SH-SY5Y (cell line): ENCODE data around the gene DPP8.

ENCODE experiments used
- GATA2 ChIP-seq: IDR thresholded peaks from 2 replicates; pipeline ENCODE4 v1.6.1; 2011; ENCODE audit warnings: mild to moderate bottlenecking, low read depth, low read length
- GATA3 ChIP-seq: IDR thresholded peaks from 2 replicates; pipeline ENCODE4 v1.6.1; 2011; ENCODE audit warnings: low read depth, mild to moderate bottlenecking, low read length, moderate library complexity

DPP8 gene

DNA sequence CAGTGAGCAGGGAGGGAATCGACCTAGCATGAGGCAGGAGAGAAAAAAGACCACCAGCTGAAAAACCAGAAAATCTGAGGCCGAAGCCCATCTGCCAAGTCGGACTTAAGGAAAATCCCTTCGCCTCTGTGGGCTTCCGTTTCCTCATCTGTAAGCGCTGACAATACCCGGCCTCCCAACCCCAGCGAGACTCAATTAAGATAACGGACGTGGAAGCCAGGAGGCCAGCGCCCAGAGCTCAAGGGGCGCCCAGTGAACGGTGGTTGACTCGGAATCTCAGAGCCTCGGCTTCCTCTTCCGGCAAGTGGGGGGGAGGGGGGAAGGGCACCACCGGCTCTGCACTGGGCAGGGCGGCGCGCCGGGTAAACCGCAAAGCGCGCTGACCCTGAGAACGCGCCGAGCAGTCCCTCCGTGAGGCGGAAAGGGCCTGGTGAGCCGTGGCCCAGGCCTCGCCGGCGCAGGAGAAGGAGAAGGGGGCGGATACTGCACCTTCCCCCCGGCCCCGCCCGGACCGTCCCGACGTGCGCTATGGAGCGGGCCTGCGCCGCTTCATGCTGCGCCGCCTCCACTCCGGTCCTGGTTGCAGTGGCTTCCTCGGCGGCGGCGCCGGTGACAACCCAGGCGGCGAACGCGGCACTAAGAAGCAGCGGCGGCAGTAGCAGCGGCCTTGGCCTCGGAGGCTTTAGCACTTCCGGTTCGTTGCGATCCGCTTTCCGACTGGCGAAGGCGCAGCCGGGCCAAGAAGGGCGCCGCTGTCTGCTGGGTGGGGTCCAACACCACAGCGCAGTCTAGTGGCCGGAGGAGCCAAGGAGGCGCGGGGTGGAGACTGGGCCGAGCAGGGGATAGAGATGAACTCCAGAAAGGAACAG is at the start of gene DPP8:
Gene DPP8 (minus strand): TSS at position 693 of the 869 bp plus-strand sequence. CDS start 5,136 bp downstream, outside the sequence.
- no peak for TF ChIP-seq GATA3
- no peak for TF ChIP-seq GATA2

DNA sequence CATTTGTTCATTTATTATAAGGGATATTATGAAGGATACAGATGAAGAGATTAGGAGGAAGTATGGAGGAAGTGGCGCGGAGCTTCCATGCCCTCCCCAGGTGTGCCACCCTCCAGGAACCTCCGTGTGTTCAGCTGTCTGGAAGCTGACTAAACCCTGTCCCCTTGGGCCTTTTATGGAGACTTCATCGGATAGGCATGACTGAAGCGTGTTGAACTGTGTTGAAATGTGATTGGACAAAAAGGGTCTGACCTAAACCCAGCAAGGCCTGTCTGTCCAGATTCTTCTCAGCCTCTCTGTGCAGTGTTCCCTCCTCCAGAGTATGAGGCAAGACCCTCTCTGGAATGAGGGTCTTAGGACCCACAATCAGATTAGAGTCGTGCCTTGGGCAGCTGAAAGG is 44.4 kb upstream of the DPP8 start:
- TF ChIP-seq GATA3 = no peak

DNA sequence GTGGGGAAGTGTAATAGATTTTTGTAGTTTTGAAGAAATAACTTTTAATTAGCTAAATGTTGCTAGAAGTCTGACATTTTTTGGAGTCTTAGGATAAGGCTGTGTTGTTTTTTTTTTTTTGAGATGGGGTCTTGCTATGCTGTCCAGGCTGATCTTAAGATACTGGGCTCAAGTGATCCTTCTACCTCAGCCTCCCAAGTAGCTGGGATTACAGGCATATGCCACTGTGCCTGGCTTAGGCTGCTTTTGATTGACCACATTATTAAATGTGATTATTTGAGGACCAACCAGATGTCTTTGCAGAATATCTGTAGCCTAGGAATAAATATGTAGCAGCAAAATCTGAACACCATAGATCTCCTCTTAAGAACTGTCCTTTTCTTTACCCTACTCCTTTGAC is 42.5 kb upstream of the DPP8 start:
- TF ChIP-seq GATA2 (no peak), GATA3 (no peak)

DNA sequence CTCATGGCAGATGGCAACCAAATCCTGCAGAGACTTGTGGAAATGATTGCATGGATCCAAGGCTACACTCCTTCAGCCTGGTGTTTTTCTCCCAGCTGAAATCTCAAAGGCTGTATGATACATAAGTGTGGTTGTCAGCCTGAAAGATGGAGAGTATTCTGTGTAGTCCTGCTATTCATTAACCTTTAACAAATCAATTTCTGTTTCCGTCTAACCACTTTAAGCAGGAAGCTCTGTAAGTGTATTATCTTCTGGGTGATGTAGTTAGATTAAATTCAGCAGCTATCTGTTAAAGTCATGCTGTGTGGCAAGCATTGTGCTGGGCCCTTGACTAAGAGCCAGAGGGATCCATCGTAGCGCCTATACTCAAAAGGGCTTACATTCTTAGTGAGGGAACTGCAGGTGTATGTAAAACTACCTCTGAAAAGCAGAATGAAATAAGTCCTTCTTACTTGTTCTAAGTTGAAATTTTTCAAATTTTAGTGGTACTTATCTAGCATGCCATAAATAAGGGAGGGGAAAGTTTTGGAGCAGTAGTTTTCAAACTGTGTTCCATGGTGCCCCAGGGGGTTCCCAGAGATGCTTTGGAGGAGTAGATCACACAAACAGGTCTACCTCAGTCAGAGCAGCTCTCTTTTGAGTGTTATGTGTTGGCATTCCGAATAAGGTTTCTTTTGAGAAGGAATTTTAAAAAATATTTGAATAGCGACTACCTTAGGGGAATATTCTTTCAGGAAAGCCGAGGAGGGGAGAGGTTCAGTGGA is 41.7 kb upstream of the DPP8 start:
- TF ChIP-seq GATA2 = no peak
- TF ChIP-seq GATA3 = no peak

DNA sequence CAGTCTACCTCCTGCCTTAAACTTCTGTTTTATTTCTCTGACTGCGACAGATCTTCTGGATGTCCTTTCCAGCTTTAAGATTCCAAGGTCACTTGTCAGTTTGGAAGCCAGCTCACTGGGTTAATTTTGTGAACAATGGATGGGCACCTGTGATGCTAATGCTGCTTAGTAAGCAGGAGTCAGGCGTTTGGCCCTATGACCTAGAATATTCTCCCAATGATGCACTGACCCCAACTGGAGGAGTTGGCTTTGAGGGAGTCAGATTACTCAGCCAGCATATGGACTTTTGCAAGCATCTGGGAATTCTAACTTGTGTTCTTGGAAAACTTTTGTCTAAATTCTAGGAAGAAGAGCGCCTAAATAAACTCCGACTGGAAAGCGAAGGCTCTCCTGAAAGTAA is 40.8 kb upstream of the DPP8 start:
- TF ChIP-seq GATA2 (no peak), GATA3 (no peak)

DNA sequence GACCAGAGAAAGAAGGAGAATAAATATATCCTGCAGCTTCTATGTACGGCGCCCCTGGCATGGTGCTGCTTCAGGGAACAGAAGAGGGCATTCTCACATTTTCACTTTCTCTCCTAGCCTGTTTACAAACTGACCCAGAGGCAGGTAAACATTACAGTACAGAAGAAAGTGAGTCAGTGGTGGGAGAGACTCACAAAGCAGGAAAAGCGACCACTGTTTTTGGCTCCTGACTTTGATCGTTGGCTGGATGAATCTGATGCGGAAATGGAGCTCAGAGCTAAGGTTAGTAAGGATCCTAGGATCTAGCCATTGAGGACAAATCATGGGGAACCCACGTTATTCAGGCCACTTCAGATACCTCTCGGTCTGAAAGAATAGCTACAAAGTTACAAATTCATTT is 39.1 kb upstream of the DPP8 start:
- TF ChIP-seq GATA2 (no peak), GATA3 (no peak)

DNA sequence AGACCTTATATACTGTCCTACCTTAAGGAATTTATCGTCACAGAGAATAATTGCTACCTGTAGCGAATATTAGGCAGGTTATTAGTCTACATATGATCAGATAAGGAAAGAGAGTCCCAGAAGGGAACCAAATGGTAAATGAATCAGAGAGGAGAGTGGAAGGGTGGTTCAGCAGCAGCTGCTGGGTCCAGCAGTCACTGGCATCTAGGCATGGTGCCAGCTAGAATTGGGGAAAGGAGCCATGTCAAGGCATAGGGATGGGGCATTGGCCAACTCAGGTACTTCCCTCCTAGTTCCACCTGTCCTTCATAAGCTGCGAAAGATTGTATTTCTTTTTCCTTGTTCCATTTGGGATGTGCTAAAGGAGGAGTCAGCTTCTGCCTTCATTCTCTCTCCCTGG is 36.2 kb upstream of the DPP8 start:
- TF ChIP-seq GATA2 = no peak
- no peak for TF ChIP-seq GATA3

DNA sequence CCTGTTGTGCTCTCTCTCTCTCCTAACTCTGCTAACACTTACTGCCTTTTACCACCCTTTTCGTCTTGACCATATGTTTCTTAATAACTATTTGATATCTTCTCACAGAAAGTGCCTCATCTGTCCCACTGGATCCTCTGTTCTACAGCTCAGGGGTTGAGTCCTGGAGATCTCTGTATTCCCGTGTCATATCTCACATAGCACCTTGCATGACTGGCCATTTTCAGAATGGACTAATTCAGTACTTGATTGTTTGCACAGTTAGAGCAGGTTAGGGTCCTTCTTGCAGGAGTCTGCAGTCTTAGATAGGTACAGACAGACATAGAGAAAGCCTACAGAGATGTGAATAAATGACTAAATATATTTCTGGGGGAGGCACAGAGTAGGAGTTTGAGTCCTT is 33.7 kb upstream of the DPP8 start:
- no peak for TF ChIP-seq GATA3
- no peak for TF ChIP-seq GATA2

DNA sequence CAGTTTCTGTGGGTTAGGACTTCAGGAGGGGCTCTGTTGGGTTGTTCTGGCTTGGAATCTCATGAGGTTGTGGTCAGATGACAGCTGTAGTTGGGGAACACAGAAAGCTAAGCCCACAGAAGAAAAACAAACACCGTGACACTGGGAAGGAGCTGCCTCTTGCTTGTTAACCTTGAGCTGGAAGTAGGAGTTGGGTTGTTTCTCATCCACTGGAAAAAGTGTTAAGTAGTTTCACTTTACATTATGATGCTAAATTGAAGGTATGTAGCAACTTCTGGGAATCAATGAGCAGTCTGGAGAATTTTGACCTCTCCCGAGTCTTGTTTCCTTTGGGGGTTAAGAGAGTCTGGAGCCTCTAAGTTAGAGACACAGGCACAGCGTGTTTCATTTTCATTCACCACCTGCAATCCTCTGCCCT is 33.2 kb upstream of the DPP8 start:
- no peak for TF ChIP-seq GATA2
- no peak for TF ChIP-seq GATA3

DNA sequence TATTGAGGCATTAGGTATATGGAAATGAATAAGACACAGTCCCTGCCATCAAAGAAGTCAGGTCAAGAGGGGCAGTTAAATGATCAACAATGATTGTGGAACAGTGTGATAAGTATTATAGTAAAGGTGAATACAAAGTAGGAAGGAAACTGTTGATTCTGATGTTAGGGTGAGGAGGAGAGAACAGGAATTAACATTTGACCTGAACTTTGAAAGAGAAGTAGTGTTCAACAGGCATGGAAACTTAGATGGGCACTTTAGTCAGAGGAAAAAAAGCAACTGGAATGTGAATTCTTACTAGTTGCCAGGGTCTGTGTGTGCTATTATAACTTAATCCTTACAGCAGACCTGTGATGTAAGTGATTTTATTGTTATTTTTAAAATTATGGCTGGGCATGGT is 30.4 kb upstream of the DPP8 start:
- no peak for TF ChIP-seq GATA3
- TF ChIP-seq GATA2 = no peak

DNA sequence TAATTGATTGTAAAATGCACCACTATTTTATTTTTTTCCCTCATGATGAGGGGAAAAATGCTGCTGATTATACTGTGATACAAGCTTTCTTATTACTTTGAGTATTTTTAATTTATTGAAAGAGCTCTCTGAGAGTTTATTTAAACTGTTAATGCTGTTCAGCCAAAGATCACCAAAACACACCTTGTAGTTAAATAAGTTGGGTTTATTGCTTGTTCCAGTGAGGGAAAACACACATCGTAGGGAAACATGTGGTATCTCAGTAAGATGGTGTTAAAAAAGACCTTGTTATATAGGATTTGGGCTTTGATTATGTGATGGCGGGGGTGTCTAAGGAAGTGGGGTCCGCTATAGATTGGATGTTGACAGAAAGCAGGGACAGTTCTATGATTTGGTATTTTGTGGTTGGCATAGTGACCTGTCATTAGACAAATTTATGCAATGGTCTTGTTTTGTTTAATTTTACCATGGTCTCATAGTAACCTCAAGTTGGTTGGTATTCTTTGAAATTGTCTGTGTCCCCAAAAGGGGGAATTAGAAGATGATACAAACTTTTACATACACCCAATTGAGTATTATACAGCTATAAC is 23.8 kb upstream of the DPP8 start:
- no peak for TF ChIP-seq GATA2
- no peak for TF ChIP-seq GATA3

DNA sequence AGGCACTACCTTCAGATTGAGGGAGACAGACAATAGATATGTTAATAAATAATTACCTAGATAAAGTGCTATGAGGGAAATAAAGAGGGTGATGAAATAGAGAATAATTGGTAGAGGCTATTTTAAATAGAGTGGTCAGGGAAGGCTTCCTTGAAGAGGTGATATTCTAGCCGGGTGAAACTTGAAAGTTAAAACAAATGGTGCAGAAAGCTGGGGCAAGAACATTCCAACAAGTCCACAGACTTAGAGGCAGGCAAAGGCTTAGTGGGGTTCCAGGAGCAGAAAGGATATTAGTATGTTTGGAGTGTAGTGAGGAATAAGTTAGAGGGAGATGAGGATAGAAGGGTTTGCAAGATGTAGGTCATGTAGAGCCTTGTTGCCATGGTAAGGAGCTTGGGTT is 22.8 kb upstream of the DPP8 start:
- TF ChIP-seq GATA2 = no peak
- no peak for TF ChIP-seq GATA3

DNA sequence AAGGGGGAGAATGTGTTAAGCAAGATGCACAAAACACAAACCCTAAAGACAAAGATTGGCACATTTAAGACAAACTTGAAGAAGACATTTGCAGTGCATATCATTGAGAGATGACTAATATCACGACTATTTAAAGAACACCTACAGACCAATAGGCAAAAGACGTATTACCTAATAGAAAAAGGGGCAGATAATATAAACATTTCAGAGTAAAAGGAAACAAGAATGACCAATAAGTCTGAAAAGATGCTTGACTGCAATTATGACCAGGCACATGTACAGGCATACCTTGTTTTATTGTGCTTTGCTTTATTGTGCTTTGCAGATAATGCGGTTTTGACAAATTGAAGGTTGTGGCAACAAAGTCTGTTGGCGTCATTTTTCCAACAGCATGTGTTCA is 17.7 kb upstream of the DPP8 start:
- no peak for TF ChIP-seq GATA3
- no peak for TF ChIP-seq GATA2

DNA sequence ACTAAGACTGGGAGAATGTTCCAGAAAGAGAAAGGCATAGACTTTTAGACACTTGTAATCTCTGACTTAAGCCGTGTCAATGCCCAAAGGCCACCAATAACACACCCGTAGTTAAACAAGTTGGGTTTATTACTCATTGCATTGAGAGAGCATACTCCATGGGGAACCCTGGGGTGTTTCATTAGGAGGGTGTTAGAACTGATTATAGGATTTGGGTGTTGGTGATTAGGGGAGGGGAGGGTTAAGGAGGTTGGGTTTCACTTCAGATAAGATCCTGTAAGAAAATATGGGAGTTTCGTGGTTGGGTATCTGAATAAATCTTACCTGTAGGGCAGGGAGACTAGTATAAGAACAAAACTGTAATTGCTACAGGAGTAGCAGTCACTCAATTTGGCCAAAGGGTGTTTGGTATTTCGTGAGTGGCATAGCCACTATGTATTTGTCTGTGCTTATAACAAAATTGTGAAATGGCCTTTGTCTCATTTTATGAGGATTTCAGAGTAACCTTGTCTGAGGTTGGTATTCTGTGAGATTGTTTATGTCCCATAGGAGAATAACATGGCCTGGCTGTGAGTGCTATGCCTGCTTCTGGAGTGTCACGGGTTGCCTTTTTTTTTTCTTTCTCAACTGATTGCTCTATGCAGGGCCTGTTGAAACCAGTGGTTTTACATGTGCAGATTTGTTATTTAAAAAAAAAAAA is 15.7 kb upstream of the DPP8 start:
- TF ChIP-seq GATA2 (no peak), GATA3 (no peak)

DNA sequence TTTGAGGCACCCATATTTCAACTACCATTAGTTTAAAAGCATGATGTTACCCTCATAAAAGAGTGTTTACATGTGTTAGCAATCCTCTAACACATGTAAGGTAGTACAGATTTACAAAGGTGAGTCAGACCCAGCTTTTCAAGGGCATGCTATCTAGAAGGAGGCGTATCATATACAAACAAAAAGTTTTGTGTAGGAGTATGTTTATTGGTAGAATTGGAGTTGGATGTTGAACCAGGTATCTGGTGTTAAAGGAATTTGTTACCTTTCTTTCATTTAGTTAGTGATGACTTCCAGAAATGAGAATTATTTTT is 15.2 kb upstream of the DPP8 start:
- TF ChIP-seq GATA3 (no peak), GATA2 (no peak)
